Upper lobe of right lung (tissue), 1 donor: Measurements from ENCODE around the gene LTB4R. TPM values are rescaled to one million over a fixed set of nuclear protein-coding genes. Genes with fewer than 3 reads are reported as not detected.

ENCODE experiments used
- ATAC-seq: fragments of 200-7000 bp; cut with Tn5 transposase; one replicate; pipeline ENCODE4 v1.9.1; 2020; ENCODE audit warnings: mild to moderate bottlenecking, moderate library complexity
- DNase-seq: peaks from one replicate; pipeline ENCODE4 v3.0.0-alpha.2; 2020
- H3K27ac ChIP-seq: fragments of 200-600 bp; one replicate; pipeline ENCODE4 v1.8.0; 2022
- H3K27me3 ChIP-seq: fragments of 200-600 bp; one replicate; pipeline ENCODE4 v1.8.0; 2022; ENCODE audit warnings: mild to moderate bottlenecking
- H3K36me3 ChIP-seq: fragments of 200-600 bp; one replicate; pipeline ENCODE4 v1.8.0; 2022
- H3K4me1 ChIP-seq: fragments of 200-600 bp; one replicate; pipeline ENCODE4 v1.8.0; 2022
- H3K4me3 ChIP-seq: fragments of 200-600 bp; one replicate; pipeline ENCODE4 v1.8.0; 2022; ENCODE audit warnings: mild to moderate bottlenecking
- H3K9me3 ChIP-seq: fragments of 200-600 bp; one replicate; pipeline ENCODE4 v1.8.0; 2022
- intact Hi-C: fragments of 100-400 bp; cut with DNase I; formaldehyde crosslinking; loops from one replicate; pipeline ENCODE4 v1.11.0; 2022
- total RNA-seq: library from RNA; stranded (reverse); fragmentation: NEBNext Ultra II Directional; extraction: Animal tissue kit (Norgen Biotek cat#: 25700); gene quantifications from one replicate; pipeline ENCODE4 v1.2.1, GENCODE V29; 2021
- TF ChIP-seq, protein P1 (sequence below): fragments of 200-600 bp; IDR thresholded peaks from one replicate; pipeline ENCODE4 v1.8.0; 2022; ENCODE audit warnings: antibody characterized with exemption
- donor health status: DM: no; HTN: yes; CAD: no; lungs with severe emphysema.

LTB4R gene
- total RNA-seq, 1 donor from 2014 or later, result 9.8 TPM

DNA sequence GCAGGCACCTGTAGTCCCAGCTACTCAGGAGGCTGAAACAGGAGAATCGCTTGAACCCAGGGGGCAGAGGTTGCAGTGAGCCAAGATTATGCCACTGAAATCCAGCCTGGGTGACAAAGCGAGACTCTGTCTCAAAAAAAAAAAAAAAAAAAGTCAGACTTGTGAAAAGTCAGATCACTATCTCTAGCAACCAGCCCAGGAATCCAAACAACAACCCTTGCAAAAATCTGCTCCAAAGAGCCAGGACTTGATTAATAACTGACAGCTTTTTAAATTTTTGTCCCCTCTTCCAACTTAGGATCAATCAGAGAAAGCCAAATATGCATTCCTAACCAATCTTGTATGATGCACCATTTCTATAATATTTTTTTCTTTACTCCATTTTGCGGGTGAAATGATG is 49.0 kb downstream of the LTB4R start:
- no peak for ATAC-seq
- TF ChIP-seq, protein P1, sequence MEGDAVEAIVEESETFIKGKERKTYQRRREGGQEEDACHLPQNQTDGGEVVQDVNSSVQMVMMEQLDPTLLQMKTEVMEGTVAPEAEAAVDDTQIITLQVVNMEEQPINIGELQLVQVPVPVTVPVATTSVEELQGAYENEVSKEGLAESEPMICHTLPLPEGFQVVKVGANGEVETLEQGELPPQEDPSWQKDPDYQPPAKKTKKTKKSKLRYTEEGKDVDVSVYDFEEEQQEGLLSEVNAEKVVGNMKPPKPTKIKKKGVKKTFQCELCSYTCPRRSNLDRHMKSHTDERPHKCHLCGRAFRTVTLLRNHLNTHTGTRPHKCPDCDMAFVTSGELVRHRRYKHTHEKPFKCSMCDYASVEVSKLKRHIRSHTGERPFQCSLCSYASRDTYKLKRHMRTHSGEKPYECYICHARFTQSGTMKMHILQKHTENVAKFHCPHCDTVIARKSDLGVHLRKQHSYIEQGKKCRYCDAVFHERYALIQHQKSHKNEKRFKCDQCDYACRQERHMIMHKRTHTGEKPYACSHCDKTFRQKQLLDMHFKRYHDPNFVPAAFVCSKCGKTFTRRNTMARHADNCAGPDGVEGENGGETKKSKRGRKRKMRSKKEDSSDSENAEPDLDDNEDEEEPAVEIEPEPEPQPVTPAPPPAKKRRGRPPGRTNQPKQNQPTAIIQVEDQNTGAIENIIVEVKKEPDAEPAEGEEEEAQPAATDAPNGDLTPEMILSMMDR, result no peak

DNA sequence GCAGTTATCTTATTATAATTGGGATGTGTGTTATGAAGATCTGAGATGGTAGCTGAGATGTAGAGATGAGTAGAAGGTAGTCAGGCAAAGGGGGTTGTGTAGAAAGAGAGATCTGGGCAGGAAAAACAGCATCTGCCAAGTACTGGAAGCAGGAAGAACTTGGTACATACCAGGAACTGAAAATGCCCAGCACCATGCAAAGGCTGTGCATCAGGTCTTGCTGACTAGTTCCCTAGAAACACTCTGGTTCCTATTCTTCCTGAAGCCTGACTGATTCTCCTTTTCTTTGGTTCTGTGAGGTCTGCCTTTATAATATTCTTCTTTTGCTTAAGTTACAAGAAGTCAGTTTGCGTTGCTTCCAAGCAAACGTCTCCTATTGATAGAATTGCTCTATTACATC is 50.0 kb downstream of the LTB4R start:
- no peaks in the 10 kb centered on the region for H3K27me3 ChIP-seq
- ATAC-seq (peak; percentile 15), DNase-seq (no peak)
- H3K4me3 ChIP-seq, result no peak overlapping the region
- H3K9me3 ChIP-seq, result no peaks in the 10 kb centered on the region
- H3K4me1 ChIP-seq, result peaks cover 14% of the 10 kb centered on the region
- intact Hi-C loops, result no loop called here
- no peaks in the 10 kb centered on the region for H3K36me3 ChIP-seq
- TF ChIP-seq, protein P1, result no peak
- no peak overlapping the region for H3K27ac ChIP-seq

More for the DNA sequence above, 49.0 kb downstream of the LTB4R start:
- Histone ChIP-seq H3K36me3 (no peaks in the 10 kb centered on the region), H3K4me3 (no peak overlapping the region), H3K4me1 (peaks cover 4% of the 10 kb centered on the region), H3K27ac (no peak overlapping the region), H3K27me3 (no peaks in the 10 kb centered on the region), H3K9me3 (no peaks in the 10 kb centered on the region)
- no peak for DNase-seq
- intact Hi-C loops, result no loop called here

DNA sequence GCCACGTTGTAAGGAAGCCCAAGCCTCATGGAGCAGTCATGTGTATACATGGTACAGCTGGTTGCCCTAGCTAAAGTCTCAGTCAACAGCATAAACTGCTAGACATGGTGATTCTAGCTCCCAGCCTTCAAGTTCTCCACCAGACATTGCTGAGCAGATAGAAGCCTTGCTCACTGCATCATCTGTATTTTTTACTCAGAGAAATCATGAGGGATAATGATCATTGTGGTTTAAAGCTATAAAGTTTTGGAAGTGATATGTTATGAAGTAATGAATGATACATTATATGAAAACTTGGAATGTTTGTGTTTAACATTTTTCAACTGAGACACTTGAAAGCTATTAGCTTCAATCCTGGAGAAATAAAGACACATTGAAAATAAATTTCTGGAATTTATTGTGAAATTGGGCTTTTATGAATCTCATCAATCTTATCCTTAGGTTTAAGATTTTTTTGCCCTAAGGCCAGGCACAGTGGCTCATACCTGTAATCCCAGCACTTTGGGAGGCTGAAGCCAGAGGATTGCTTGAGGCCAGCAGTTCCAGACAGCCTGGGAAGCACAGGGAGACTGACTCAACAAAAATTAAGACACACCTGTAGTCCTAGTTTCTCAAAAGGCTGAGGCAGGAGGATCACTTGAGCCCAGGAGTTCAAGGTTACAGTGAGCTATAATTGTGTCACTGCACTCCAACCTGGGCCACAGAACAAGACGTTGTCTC is 51.1 kb downstream of the LTB4R start:
- no peak overlapping the region for H3K4me3 ChIP-seq
- no peaks in the 10 kb centered on the region for H3K9me3 ChIP-seq
- no peaks in the 10 kb centered on the region for H3K27me3 ChIP-seq
- TF ChIP-seq, protein P1, result no peak
- intact Hi-C loops, result no loop called here
- ATAC-seq (no peak), DNase-seq (no peak)
- no peaks in the 10 kb centered on the region for H3K36me3 ChIP-seq
- H3K27ac ChIP-seq, result no peak overlapping the region
- peaks cover 20% of the 10 kb centered on the region for H3K4me1 ChIP-seq

DNA sequence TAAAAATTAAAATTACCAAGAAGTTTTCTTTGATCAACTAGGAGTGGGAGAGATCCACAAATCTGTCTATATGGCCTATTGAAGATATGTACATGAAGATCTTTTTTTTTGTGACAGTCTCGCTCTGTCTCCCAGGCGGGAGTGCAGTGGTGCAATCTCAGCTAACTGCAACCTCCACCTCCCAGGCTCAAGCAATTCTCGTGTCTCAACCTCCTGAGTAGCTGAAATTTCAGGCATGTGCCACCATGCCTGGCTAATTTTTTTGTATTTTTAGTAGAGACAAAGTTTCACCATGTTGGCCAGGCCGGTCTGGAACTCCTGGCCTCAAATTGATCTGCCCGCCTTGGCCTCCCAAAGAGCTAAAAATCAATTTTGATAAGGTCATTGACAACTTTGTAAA is 52.1 kb downstream of the LTB4R start:
- H3K9me3 ChIP-seq, result no peaks in the 10 kb centered on the region
- ATAC-seq, result no peak
- intact Hi-C loops, result no loop called here
- no peak overlapping the region for H3K27ac ChIP-seq
- no peaks in the 10 kb centered on the region for H3K36me3 ChIP-seq
- TF ChIP-seq, protein P1, result no peak
- no peak overlapping the region for H3K4me3 ChIP-seq
- H3K4me1 ChIP-seq, result peaks cover 23% of the 10 kb centered on the region
- no peak for DNase-seq
- H3K27me3 ChIP-seq, result no peaks in the 10 kb centered on the region

DNA sequence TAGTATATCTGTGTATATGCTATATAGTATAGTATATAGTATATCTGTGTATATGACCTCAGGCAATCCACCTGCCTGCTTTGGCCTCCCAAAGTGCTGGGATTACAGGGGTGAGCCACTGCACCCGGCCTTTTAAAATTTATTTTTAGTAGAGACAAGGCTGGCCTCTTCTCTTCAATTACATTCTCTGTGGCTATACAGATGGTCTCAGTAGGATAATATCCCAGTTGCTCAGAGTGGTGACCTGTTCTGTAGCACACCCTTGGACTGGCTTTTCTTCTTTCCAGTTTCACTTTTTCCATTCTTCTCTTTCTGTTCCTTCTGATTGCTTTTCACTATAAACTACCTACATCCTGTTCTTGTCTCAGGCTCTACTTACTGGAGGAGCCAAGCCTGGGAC is 53.5 kb downstream of the LTB4R start:
- DNase-seq (no peak), ATAC-seq (no peak)
- no peaks in the 10 kb centered on the region for H3K27me3 ChIP-seq
- H3K36me3 ChIP-seq, result no peaks in the 10 kb centered on the region
- TF ChIP-seq, protein P1, result no peak
- no peak overlapping the region for H3K4me3 ChIP-seq
- no peaks in the 10 kb centered on the region for H3K9me3 ChIP-seq
- H3K27ac ChIP-seq, result peak overlapping the region; percentile 20
- peaks cover 23% of the 10 kb centered on the region for H3K4me1 ChIP-seq
- intact Hi-C loops, result loop anchor here (5.0 kb wide), 1 partner anchor 62 kb away; the partner anchor contains the start of genes CBLN3 and KHNYN
